GM18873 (cell line): ENCODE measurements around the gene MCC.

Experiments
- ATAC-seq: cut with Tn5 transposase; IDR thresholded peaks from one replicate; pipeline ENCODE4 v1.9.1; 2021; ENCODE audit warnings: mild to moderate bottlenecking, moderate library complexity, moderate number of reproducible peaks; ENCODE audit not compliant: unreplicated experiment, low FRiP score

MCC gene

DNA sequence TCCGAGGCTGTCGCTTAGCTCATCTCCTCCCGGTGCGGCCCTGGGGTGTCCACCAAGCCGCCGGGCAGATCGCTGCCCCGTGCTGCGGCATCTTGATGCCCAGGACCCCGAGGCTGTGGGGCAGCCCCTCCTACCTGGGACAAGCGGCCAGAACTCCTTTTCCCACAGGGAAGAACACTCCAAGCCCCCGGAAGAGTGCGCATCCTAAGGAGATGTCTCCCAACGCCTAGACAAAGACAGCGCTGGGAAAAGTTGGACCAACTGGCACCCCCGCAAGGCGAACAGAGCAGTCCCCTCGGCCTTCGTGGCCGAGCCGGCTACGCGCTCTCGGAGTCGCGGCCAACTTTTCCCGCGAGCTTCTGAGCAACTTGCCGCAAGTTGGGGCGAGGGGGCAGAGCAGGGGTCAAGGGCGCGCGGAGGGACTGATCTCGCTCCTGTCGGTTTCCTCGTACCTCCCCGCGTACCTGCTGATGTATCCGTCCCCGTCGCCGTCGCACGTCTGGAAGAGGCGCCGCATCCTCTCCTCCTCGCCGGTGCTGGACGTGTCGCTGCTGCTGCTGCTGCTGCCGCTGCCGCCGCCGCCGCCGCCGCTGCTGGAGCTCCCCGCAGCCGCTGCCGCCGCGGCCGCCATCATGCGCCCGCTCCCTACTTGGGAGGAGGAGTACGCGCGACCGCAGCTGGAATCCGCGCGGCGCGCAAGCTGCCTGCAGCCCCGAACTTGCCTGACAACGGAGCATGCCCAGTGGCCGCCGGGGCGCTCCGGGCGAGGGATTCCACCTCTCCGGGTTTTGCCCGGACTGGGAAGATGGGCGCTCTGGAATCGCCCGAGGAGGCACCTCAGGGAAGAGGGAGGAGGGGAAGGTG is at the start of gene MCC:
Gene MCC, minus strand, starts transcription at position 673 of the 864 bp plus-strand sequence.
- no peak for ATAC-seq

DNA sequence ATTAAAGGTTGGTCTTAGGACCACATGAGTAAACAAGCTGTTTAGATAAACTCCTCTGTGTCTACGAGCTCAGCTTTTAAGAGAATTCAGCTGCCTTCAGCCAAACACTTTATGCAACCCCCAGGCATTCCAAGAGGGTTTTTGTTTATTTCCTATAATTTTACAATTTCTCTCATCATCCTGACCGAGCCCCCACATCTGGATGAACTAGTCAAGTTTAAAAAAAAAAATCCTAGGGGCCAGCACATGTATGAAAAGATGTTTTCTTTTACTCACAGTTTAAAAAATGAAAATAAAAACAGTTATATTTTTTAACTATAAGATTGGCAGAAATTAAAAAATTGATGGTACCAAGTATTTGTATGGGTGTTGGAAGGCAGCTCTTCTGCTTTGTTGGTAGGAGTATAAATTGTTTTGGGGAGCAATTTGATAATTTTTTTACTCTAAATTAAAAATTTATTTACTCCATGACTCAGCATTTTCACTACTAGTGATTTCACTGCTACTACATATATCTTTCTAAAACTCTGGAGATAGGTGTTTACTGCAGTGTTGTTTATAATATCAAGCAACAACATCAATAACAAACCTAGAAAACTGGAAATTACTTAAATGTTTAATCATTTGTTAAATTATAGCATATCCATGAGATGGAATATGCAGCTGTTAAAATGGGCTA is 43.4 kb upstream of the MCC start:
- no peak for ATAC-seq

DNA sequence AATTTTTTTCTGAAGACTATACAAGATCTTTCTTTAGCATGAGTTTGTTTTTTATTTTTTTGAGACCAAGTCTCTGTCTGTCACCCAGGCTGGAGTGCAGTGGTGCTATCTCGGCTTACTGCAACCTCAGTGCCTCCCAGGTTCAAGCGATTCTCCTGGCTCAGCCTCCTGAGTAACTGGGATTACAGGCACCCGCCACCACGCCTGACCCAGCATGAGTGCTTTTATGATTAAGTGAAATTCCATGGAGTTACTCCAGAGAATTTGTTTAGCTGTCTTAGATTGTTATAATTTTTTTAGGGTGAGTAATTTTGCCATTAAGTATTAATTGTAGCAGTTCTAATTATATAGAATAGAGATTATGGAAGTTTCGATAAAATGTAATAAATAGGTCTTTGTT is 39.5 kb upstream of the MCC start:
- ATAC-seq = no peak

DNA sequence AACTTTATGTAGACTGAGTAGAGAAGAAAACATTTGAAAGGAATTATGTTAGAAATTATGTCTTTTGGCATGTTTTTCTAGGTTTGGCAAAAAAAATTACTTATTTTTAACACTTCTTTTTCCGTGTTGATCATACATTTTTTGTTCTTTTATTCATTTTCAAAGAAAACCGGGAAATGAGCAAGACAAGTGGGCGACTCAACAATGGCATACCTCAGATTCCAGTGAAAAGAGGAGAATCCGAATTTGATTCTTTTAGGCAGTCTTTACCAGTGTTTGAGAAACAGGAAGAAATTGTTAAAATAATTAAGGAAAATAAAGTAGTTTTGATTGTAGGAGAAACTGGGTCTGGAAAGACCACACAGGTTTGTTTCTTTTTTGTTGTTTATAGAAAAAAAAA is 38.2 kb upstream of the MCC start:
- ATAC-seq = no peak

DNA sequence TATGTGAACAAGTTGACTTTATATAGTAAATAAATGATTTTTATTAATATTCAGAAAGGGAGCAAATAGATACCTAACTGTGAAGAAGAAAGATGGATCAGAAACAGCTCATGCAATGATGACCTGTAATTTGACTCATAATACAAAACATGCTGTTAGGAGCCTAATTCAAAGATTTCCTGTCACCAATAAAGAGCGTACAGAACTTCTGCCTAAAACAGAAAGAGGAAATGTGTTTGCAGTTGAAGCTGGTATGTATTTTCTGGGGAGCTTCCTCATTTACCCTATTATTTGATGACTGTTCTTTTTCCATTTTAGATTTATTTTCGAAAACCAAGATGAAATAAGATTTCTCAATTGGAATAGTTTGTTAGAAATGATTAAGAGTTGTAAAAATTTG is 36.7 kb upstream of the MCC start:
- ATAC-seq = no peak

DNA sequence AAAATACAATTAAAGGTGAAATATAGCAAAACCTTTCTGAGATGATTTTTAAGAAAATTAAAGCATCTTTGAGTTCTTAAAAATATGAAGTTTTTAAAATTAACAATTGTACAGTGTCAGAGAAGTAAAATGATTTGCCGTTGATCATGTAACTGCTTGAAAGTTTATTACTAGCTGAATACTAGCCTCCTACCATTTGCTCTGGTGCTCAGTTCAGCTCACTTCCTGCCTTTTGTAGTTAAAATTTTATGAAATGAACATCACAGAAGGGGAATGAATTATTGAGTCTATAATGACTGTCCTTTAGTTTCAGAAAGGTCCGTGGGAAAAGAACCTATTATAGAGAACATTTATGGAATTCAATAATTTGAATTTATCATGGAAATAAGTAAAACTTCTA is 34.9 kb upstream of the MCC start:
- ATAC-seq = no peak

DNA sequence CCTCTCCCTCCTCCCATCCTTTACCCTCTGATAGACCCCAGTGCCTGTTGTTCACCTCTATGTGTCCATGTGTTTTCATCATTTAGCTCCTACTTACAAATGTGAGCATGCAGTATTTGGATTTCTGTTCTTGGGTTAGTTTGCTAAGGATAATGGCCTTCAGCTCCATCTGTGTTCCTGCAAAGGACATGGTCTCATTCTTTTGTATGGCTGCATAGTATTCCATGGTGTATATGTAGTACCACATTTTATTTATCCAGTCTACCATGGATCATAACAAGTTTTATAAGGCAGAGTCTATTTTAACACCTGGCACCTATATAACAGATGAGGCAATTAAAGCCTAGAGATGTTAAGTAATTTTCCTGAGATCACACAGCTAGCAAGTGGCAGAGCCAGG is 32.6 kb upstream of the MCC start:
- no peak for ATAC-seq

DNA sequence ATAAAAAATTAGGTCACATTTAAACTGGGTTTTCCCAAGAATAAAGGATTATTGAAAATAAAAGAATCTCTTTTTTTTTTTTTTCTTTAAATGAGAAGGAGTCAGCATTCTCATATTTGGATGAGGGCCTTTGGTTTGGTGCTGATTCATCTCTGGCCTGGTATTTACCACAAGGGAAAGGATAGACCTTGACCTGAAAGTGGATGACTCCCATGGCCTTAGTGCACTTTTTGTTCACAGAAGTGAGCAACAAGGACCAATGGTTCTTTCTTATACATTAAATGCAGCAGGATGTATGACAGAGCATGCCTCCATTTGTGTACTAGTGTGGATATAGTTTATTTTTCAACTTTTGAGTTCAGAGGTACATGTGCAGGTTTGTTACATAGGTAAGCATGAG is 32.2 kb upstream of the MCC start:
- peak; percentile 63 for ATAC-seq

DNA sequence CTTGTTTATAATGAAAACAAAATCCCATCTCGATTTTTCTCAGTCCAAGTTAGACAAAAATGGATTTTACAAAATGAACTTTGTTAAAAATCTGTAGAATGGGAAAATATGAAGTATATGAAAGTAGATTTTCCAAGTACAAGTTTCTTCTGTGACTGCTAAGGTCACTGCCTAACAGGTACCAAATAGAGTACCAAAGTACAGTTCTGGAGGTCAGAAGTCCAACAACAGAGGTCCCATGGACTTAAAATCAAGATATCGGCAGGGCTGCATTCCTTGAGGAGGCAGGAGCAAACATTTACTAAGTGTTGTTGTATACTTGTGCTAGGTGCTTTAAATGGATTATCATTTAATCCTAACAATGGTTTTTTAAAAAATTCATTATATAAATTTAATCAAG is 31.2 kb upstream of the MCC start:
- ATAC-seq = no peak

DNA sequence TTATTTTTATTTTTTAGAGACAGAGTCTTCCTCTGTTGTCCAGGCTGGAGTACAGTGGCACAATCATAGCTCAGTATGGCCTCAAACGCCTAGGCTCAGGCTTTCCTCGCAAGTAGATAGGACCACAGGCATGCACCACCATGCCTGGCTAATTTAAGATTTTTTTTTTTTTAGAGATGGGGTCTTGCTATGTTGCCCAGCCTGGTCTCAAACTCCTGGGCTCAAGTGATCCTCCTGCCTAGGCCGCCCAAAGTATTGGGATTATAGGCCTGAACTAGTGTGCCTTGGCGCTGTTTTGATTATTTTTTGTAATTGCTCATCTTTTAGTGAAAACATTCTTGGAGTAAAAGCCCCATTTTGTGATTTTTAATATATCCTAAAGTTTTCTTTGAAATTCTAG is 30.6 kb upstream of the MCC start:
- no peak for ATAC-seq

DNA sequence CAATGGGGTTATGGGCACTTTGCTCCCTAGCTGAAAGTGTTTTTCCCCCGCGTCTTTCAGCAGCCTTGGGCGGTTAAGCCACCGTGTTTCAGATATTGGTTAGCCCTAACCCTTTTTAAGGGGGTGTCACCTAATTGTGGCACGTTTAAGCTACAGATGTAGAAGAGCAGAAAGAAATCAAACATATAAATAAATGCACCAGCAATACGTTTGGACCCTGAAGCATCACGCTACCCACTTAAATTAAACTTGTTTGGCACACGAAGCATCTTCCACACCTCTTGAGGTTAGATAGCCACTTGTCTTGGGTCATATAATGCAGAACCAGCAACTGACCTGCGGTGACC is 26.0 kb upstream of the MCC start:
- ATAC-seq = no peak

DNA sequence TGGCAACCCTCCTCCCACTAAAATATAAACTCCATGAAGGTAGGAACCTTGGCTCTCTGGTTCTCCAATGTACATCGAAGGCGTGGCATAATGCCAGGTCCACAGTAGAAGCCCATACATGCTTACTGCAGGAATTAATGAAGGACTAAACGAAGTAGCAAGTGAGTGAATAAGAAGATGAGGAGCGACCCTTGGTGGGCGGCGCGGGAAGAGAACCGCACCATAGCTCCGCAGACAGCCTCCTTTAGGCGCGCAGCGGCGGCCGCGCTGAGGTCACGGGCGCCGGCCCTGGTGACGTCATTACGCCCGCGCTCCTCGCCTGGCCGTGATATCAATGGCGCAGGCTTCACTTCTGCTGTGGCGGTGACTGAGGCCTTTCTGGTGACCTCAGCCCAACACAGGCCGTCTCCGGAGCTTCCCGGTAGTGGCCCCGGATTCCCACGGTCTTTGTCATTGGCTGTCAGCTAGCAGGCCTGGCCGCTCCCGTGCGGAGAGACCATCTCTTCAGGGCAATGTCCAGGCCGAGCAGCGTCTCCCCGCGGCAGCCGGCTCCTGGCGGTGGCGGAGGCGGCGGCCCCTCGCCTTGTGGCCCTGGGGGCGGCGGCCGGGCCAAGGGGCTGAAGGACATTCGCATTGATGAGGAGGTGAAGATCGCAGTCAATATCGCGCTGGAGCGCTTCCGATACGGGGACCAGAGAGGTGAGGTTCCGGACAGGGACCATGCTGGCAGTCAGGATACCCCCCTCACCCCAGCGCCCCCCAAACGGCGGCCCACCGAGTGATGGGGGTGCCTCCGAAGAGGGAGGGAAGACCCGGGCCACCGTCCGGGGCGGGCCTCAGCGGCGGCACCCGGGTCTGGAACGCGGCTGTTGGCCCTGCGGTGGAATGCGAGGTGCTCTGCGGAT is 25.4 kb upstream of the MCC start, which contains the start of gene YTHDC2:
Gene YTHDC2, plus strand, starts transcription at position 311 of the 905 bp plus-strand sequence. Its CDS starts 202 bp downstream, at position 513.
- ATAC-seq = peak; percentile 97

DNA sequence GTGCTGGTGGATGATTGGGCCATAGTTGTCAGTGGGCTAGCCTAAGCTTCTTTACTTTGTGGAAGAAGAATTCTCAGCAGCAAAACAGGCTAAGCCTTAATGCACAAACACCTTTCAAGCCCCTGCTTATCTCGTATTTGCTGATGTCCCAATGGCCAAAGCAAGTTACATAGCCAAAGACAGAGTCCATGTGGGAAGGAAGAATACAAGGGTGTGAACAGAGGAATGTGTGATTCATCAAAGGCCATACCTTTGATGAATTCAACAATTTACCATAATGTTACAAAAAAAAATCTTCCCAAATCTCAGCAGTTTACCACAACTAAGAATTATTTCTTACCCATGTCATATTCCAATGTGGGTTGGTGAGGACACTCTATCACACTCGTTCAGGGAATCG is 24.1 kb upstream of the MCC start:
- no peak for ATAC-seq

DNA sequence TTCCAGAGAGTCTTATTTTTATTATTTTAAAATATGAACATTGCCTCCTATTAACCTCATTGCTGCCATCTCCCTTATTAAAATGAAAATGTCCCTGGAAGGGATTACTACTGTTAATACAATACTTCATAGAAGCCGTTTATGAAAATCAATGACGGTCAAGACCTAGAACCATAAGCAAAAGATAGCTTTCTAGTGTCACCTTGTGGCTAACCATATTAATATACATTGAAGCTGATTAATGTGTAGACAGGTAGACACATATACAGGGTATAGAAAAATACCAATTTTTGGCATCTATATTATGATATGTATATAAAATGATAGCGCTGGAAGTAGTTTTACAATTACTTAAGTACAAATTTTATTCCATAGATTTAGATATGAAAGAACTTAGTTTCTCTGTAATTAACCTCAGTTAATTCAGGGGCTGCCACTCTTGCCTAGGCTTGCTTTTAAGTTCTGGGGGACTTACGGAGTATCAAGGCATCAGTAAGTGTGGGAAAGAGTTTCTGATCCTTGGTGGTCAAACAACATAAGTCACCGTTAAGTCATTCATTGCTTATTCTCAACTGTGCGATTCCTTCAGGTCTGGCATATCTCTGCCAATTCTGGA is 22.7 kb upstream of the MCC start:
- ATAC-seq = no peak

DNA sequence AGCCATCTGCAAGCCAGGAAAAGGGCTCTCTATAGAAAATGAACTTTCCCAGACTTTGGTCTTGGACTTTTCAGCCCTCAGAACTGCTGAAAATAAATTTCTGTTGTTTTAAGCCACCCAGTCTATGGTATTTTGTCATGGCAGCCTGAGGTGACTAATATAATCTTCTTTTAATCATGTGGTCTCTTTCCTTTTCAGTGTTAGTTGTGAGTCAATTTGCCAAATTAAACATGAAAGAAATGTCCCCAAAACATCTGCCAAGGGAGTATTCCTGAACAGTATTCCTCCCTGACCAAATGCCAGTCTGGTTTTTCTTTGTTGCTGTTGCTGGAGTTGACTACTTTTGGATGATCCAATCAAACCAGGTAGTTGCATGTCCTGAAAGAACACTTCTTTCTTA is 20.5 kb upstream of the MCC start:
- ATAC-seq = no peak

DNA sequence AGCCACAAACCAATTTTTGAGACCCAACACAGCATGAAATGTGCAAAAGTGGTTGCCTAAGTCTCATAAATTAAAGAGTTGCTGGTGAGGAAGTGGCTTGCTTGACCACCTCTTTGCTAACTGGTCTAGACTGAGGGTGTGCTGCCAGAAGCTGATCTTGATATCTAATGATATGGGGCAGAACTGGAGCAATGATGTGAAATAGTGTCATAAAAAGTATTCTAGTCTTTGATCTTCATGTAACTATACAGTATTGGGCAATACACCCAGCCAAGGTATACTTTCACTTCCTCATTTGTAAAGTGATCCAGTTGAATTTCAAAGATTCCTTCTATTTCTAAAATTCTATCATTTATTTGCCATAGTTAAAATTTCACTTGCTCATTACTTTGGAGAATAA is 19.3 kb upstream of the MCC start:
- ATAC-seq = no peak

DNA sequence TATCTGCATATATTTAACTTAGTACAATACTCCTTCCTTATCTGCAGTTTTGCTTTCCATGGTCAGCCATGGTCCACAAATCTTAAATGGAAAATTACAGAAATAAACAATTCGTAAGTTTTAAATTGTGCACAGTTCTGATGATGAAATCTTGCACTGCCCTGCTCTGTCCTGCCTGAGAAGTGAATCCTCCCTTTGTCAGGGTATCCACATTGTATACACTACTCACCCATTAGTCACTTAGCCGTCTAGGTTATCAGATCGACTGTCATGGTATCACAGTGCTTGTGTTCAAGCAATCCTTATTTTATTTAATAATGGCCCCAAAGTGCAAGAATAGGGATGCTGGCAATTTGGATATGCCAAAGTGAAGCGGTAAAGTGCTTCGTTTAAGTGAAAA is 16.9 kb upstream of the MCC start:
- no peak for ATAC-seq

DNA sequence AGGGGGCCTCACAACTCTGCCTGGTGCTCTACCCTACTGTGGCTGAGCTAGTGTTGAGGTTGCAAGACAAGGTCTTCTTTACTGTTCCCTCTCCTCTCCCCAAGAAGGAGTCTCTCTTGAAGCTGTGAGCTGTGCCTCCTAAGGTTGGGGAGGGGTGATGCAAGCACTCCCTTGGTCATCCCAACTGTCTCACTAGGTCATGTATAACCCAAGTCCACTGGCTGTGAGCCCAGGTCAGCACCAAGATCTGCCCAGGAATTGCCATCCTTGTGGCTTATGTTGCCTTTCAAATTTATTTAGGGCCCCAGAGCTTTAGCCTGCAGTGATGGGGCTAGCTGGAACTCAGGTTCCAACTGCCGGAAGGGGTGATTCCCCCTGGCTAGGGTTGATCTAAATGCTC is 14.9 kb upstream of the MCC start:
- no peak for ATAC-seq

DNA sequence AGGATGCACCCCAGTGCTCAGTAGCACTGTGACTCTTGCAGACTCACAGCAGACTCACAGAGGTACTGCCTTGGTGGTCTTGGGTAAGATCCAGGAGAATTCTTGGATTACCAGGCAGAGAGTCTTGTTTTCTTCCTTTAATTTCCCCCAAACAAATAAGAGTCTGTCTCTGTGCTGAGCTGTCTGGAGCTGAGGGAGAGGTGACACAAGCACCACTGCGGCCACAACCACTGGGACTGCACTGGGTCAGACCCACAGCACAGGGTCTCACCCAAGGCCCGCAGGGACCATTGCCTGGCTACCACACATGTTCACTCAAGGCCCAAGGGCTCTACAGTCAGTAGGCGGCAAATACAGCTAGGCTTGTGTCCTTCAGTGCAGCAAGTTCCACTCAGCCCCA is 13.8 kb upstream of the MCC start:
- no peak for ATAC-seq

DNA sequence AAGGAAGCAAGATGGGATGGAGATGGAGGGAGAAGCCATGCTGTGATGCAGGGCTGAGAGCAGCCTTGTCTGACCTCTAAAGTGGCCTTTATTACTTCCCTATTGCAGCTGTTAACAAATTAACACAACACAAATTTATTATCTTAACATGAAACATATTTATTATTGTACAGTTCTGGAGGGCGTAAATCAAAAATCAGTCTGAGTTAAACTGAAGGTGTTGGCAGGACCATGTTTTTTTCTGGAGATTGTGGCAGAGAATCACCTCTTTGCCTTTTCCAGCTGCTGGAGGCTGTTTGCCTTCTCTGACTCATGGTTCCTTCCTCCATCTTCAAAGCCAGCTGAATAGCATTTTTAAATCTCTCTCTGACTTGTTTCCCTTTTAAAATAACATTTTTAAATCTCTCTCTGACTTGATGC is 7.2 kb upstream of the MCC start:
- no peak for ATAC-seq

DNA sequence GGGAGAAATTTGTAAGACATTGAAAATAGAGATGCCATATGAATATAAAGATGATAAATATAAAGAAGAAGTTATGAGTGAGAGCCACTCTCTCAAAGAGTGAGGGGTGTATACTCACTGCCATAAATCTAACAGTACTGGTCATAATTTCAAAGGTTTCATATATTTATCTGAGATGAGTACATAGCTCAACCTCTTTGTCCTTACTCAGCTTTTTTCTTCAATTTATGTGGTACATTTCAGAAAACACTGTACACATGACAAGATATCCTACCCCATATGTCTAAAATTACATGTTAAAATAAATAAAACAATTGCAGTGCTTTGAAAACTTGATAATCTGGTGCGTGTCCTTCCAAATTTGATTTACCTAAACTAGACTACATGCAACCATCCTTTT is 5.2 kb upstream of the MCC start:
- no peak for ATAC-seq
